WI38 (cell line): Measurements from ENCODE around the gene USP44.

Source experiments
- H3K4me3 ChIP-seq: 2 replicates; pipeline ENCODE4 v1.5.1; 2011; ENCODE audit warnings: low read depth, mild to moderate bottlenecking, control low read depth, low read length
- CTCF ChIP-seq: IDR thresholded peaks from 2 replicates; pipeline ENCODE4 v1.5.1; 2012; ENCODE audit warnings: low read depth, mild to moderate bottlenecking, control low read depth, low read length

Gene USP44

GRCh38 chr12:95481072-95481471, 70.2 kb downstream of the USP44 start:
- H3K4me3 ChIP-seq, result no peak overlapping the region
- TF ChIP-seq CTCF, result no peak

- H3K4me3 ChIP-seq, result no peak overlapping the region
- no peak for TF ChIP-seq CTCF
Measured at GRCh38 chr12:95480230-95480629, 71.0 kb downstream of the USP44 start.

- no peak for TF ChIP-seq CTCF
- peak overlapping the region; percentile 83 for H3K4me3 ChIP-seq
Measured at GRCh38 chr12:95474660-95474958, 76.7 kb downstream of the USP44 start.

- peak within 1 kb of the TSS; percentile 83 for H3K4me3 ChIP-seq
- no peak for TF ChIP-seq CTCF
Measured at GRCh38 chr12:95473884-95474659, 77.2 kb downstream of the USP44 start, which contains the start of gene METAP2. METAP2 (plus strand) TSS chr12:95474152; CDS start chr12:95474180, 28 bp downstream.

- TF ChIP-seq CTCF, result no peak
- H3K4me3 ChIP-seq, result peak overlapping the region; percentile 83
Measured at GRCh38 chr12:95473231-95473883, 77.9 kb downstream of the USP44 start.

GRCh38 chr12:95470300-95470699, 81.0 kb downstream of the USP44 start:
- no peak overlapping the region for H3K4me3 ChIP-seq
- no peak for TF ChIP-seq CTCF
